Lower leg skin (tissue), 4 donors: ENCODE measurements around the gene MTOR. TPM values are rescaled to one million over a fixed set of nuclear protein-coding genes. Genes with fewer than 3 reads are reported as not detected.

ENCODE experiments used
- DNase-seq, 2 donors: peaks; one replicate each; pipeline ENCODE4 v3.0.0-alpha.2; 2019; ENCODE audit warnings: low spot score in 2 of 2
- H3K4me3 ChIP-seq: fragments of 200-600 bp; sonication (generic); 2 replicates; pipeline ENCODE4 v1.5.1; 2017; ENCODE audit warnings: mild to moderate bottlenecking, low read depth; ENCODE audit not compliant: poor library complexity, severe bottlenecking
- POLR2A ChIP-seq, 2 donors: fragments of 450-650 bp; IDR thresholded peaks; one replicate each; pipeline ENCODE4 v1.6.1; 2016 to 2017; ENCODE audit warnings: antibody characterized with exemption in 2 of 2, mild to moderate bottlenecking in 1 of 2, moderate library complexity in 1 of 2
- WGBS, 2 donors: methylation state at CpG; one replicate each; pipeline ENCODE4 v1.1.5; 2018; 5-methylcytosine and 5-hydroxymethylcytosine counted together
- intact Hi-C: fragments of 100-400 bp; cut with DNase I; formaldehyde crosslinking; loops from one replicate; pipeline ENCODE4 v1.15.0; 2023; ENCODE audit warnings: low total_unique reads
- total RNA-seq, 4 donors: library from RNA; depleted of rRNA; stranded (reverse); fragments of >200 nt; gene quantifications; one replicate each; pipeline ENCODE4 v1.1.0, GENCODE V29; 2016
- TF ChIP-seq, protein P1 (sequence below), 3 donors: fragments of 450-650 bp; IDR thresholded peaks; one replicate each; pipeline ENCODE4 v1.5.1; 2016; ENCODE audit warnings: antibody characterized with exemption in 3 of 3, mild to moderate bottlenecking in 3 of 3, moderate library complexity in 2 of 3

Gene MTOR
- total RNA-seq, 4 donors from 2014 or later = 28.7 to 31.5 (median 29.7) TPM

DNA sequence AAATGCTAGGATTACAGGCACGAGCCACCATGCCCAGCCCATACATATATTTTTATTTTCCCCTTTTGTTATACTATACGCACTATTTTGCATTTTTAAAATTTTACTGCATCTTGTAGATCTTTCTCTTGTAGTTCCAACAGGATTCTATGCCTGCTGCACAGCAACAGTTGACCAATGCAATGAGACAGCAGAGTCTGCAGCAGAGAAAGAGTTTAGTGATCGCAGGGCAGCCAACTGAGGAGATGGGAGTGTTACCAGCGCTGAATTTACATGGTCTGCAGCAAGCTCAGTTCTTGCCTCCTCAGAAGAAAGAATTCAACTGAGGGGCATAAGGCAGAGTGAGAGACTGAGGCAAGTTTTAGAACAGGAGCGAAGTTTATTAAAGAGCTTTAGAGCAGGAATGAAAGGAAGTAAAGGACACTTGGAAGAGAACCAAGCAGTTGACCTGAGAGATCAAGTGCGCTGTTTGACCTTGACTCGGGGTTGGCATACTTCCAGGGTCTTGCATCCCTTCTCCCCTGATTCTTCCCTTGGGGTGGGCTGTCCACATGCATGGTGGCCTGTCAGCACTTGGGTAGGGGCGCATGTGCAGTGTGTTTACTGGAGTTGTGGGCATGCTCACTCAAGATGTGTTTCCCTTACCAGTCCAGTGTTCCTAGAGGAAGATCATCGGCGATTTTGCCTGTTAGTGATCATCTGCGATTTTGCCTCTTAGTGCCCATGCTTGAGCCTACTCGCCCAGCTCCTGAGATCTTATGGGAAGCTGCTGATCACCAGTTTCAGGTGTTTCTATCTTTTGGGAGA lies 4.1 kb upstream of the MTOR start:
- DNase-seq = no peak
- H3K4me3 ChIP-seq = no peak overlapping the region
- 79 to 86% methylated on average over 12 of the region's 12 CpGs for WGBS, 2 donors
- TF ChIP-seq POLR2A (IDR thresholded peaks at IDR 0.05) = no peak
- TF ChIP-seq, protein P1, sequence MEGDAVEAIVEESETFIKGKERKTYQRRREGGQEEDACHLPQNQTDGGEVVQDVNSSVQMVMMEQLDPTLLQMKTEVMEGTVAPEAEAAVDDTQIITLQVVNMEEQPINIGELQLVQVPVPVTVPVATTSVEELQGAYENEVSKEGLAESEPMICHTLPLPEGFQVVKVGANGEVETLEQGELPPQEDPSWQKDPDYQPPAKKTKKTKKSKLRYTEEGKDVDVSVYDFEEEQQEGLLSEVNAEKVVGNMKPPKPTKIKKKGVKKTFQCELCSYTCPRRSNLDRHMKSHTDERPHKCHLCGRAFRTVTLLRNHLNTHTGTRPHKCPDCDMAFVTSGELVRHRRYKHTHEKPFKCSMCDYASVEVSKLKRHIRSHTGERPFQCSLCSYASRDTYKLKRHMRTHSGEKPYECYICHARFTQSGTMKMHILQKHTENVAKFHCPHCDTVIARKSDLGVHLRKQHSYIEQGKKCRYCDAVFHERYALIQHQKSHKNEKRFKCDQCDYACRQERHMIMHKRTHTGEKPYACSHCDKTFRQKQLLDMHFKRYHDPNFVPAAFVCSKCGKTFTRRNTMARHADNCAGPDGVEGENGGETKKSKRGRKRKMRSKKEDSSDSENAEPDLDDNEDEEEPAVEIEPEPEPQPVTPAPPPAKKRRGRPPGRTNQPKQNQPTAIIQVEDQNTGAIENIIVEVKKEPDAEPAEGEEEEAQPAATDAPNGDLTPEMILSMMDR (IDR thresholded peaks at IDR 0.05) = no peak
- intact Hi-C loops = no loop called here

DNA sequence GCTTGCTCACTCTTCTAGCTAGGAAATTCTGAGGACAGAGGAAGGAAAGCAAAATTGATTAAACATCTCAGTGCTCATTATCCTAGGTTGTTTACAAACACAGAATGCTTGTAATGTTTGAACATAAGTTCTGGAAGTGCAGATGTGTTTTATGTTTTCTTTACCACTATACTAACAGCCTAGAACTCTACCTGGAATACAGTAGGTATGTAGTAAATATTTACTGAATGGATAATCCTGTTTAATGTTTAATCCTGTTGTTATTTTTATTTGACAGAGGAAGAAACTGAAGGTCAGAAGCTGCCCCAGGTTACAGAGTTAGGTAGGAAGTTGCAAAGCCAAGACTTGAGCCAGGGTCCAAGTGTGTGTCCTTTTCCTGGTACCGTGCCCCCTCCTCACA lies 6.1 kb downstream of the MTOR start:
- 94 to 96% methylated on average over 1 of the region's 1 CpG for WGBS, 2 donors
- no peak overlapping the region for H3K4me3 ChIP-seq
- DNase-seq = no peak
- intact Hi-C loops = no loop called here
- no peak for TF ChIP-seq POLR2A (IDR thresholded peaks at IDR 0.05)
- TF ChIP-seq, protein P1 (IDR thresholded peaks at IDR 0.05) = no peak

DNA sequence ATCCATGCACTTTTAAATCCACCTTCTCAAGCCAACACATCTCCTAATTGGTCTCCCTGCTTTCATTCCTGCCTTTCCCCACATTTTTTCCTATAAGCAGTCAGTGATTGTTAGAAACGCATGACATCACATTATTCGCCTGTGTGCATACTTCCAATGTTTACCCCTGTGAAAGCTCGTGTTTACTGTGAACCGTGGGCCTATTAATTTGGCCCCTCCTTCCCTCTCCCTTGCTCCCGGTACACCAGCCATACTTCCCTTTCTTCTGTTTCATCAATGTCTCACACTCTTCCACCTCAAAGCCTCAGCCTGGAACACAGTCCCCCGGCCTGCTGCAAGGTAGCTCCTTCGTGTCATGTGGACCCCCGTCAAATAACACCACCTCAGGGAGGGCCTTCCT lies 9.1 kb downstream of the MTOR start:
- TF ChIP-seq, protein P1 (IDR thresholded peaks at IDR 0.05) = no peak
- no peak for TF ChIP-seq POLR2A (IDR thresholded peaks at IDR 0.05)
- WGBS, 2 donors = 87 to 88% methylated on average over 8 of the region's 8 CpGs
- no peak overlapping the region for H3K4me3 ChIP-seq
- DNase-seq = no peak
- intact Hi-C loops = no loop called here

DNA sequence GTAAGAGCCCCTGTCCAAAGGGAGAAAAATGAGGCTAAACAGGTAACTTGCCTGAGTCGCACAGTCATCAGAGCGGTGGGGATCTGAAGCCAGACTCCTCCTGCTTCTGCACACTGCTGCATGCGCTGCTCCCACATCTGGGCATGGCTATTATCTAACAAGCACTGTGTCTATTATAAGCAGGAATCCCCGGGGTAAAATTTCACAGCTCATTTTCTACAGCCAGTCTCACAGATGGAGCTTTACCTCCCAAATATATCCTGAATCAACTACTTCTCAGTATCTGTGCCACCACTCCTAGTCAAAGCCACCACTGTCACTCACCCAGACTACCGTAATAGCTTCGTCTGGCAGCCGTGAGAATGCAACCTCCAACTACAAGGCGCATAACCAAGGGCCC lies 9.8 kb downstream of the MTOR start:
- WGBS, 2 donors = 91 to 92% methylated on average over 8 of the region's 8 CpGs
- DNase-seq = no peak
- TF ChIP-seq, protein P1 (IDR thresholded peaks at IDR 0.05) = no peak
- no peak for TF ChIP-seq POLR2A (IDR thresholded peaks at IDR 0.05)
- intact Hi-C loops = no loop called here
- no peak overlapping the region for H3K4me3 ChIP-seq

DNA sequence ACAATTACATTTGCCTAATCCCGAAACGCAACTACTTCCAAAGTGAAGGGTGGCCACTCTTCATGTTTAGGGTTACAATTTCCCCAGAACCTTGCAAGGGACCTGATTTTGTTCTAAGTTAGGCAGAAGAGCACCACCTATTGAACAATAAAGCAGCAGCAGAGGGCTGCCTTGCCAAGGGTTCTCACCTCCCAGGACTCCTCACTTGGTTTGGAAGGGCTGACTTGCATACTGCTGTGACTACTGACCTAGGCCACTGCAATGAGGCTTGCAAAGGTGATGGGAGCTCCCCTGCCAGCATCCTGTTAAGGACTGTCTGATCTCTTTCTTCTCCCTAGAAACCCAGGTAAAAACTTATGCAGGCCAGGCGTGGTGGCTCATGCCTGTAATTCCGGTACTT lies 14.2 kb downstream of the MTOR start:
- no peak for TF ChIP-seq POLR2A (IDR thresholded peaks at IDR 0.05)
- TF ChIP-seq, protein P1 (IDR thresholded peaks at IDR 0.05) = no peak
- 92 to 95% methylated on average over 4 of the region's 4 CpGs for WGBS, 2 donors
- H3K4me3 ChIP-seq = no peak overlapping the region
- DNase-seq = no peak
- intact Hi-C loops = no loop called here
